Lung (tissue), 12 donors: ENCODE results near the gene PAFAH1B1. TPM values are rescaled to one million over a fixed set of nuclear protein-coding genes. Genes with fewer than 3 reads are reported as not detected.
"Not testable (repeated sequence)": the region's sequence is repeated elsewhere in the genome, so short reads cannot be mapped to it uniquely, and the experiment has no call there.

Experiments used
- ATAC-seq: fragments of 200-7000 bp; cut with Tn5 transposase; one replicate; pipeline ENCODE4 v1.9.1; 2020; ENCODE audit warnings: moderate number of reproducible peaks; ENCODE audit not compliant: insufficient read depth, low FRiP score
- DNase-seq, 3 donors: peaks; one replicate each; pipeline ENCODE4 v3.0.0-alpha.2; 2013 to 2017
- H3K27ac ChIP-seq, 2 donors: one replicate each; pipeline ENCODE4 v1.5.1; 2013; ENCODE audit warnings: mild to moderate bottlenecking in 2 of 2, moderate library complexity in 2 of 2, control low read depth in 1 of 2, inconsistent platforms in 1 of 2, low read depth in 1 of 2, low read length in 1 of 2
- H3K27me3 ChIP-seq, 3 donors: one replicate each; pipeline ENCODE4 v1.5.1; 2013; ENCODE audit warnings: low read length in 2 of 3; ENCODE audit not compliant: control insufficient read depth in 3 of 3, insufficient read depth in 3 of 3
- H3K36me3 ChIP-seq, 4 donors: one replicate each; pipeline ENCODE4 v1.5.1; 2013; ENCODE audit warnings: low read length in 4 of 4, mild to moderate bottlenecking in 1 of 4, moderate library complexity in 1 of 4; ENCODE audit not compliant: control insufficient read depth in 4 of 4, insufficient read depth in 4 of 4
- H3K4me1 ChIP-seq, 5 donors: one replicate each; pipeline ENCODE4 v1.5.1; 2013; ENCODE audit warnings: low read length in 5 of 5, mild to moderate bottlenecking in 2 of 5, moderate library complexity in 1 of 5; ENCODE audit not compliant: control insufficient read depth in 5 of 5, insufficient read depth in 5 of 5
- H3K4me3 ChIP-seq: one replicate; pipeline ENCODE4 v1.5.1; 2013; ENCODE audit warnings: mild to moderate bottlenecking, control low read depth, moderate library complexity
- H3K9ac ChIP-seq, 2 donors: one replicate each; pipeline ENCODE4 v1.5.1; 2013; ENCODE audit warnings: low read length in 2 of 2, control low read depth in 1 of 2; ENCODE audit not compliant: insufficient read depth in 1 of 2
- H3K9me3 ChIP-seq, 4 donors: one replicate each; pipeline ENCODE4 v1.5.1; 2013; ENCODE audit warnings: low read length in 3 of 4, mild to moderate bottlenecking in 1 of 4, moderate library complexity in 1 of 4; ENCODE audit not compliant: control insufficient read depth in 4 of 4, insufficient read depth in 3 of 4
- CTCF ChIP-seq: IDR thresholded peaks from 2 replicates; pipeline ENCODE4 v1.5.1; 2012; ENCODE audit warnings: mild to moderate bottlenecking; ENCODE audit errors: control extremely low read depth, extremely low read depth
- WGBS, 2 donors: extraction: QIAGEN DNeasy Blood & Tissue Kit; methylation state at CpG; one replicate each; pipeline ENCODE4 v1.1.7; 2013; 5-methylcytosine and 5-hydroxymethylcytosine counted together
- polyA plus RNA-seq, 2 donors: library from polyadenylated mRNA; stranded (reverse); fragments of 200-250 nt; gene quantifications; one replicate each; pipeline ENCODE4 v1.2.1, GENCODE V29; 2013
- total RNA-seq, 2 donors: library from RNA; depleted of rRNA in 1 of 2; stranded (reverse); fragments of >200 nt in 1 of 2; gene quantifications; one replicate each; pipeline ENCODE4 v1.2.1, GENCODE V29; 2014 to 2021
- donor health status: control.
- donor health status: control.
- donor health status: Bipolar disorder and iron deficiency.
- donor health status: healthy.
- donor health status: DM: yes; HTN: yes; CAD: no.

PAFAH1B1 gene
- total and polyA plus RNA-seq, 4 donors: 53.4 to 182 (median 85.5) TPM

- Histone ChIP-seq H3K36me3 (peaks cover 3 to 11% (median 5%) of the 10 kb centered on the region in 4 donors), H3K4me1 (no peaks in the 10 kb centered on the region), H3K27me3 (no peaks in the 10 kb centered on the region), H3K4me3 (no peak overlapping the region), H3K27ac (no peak overlapping the region), H3K9me3 (no peaks in the 10 kb centered on the region), H3K9ac (no peak overlapping the region)
- 73 to 89% methylated on average over 6 of the region's 6 CpGs for WGBS, 2 donors
- DNase-seq (no peak), ATAC-seq (no peak)
- TF ChIP-seq CTCF: no peak
These were observed 54.5 kb downstream of the PAFAH1B1 start for GRCh38 chr17:2647957-2648356.

GRCh38 chr17:2649191-2649590 lies 55.7 kb downstream of the PAFAH1B1 start:
- ATAC-seq: no peak
- WGBS, 2 donors: 98 to 99% methylated on average over 11 of the region's 11 CpGs
- no peak for DNase-seq
- Histone ChIP-seq H3K27ac (no peak overlapping the region), H3K9ac (no peak overlapping the region), H3K9me3 (no peaks in the 10 kb centered on the region), H3K4me1 (no peaks in the 10 kb centered on the region), H3K36me3 (peaks cover 1 to 4% (median 3%) of the 10 kb centered on the region in 4 donors), H3K4me3 (no peak overlapping the region), H3K27me3 (no peaks in the 10 kb centered on the region)
- no peak for TF ChIP-seq CTCF

GRCh38 chr17:2652911-2653310 lies 59.5 kb downstream of the PAFAH1B1 start:
- H3K27ac ChIP-seq, H3K9ac ChIP-seq, H3K27me3 ChIP-seq, H3K36me3 ChIP-seq, DNase-seq, ATAC-seq, H3K9me3 ChIP-seq, H3K4me1 ChIP-seq, H3K4me3 ChIP-seq: not testable (repeated sequence)
- 93 to 94% methylated on average over 3 of the region's 3 CpGs for WGBS, 2 donors

- Histone ChIP-seq H3K27ac (no peak overlapping the region), H3K9me3 (no peaks in the 10 kb centered on the region), H3K36me3 (peaks cover 0 to 6% (median 1%) of the 10 kb centered on the region in 4 donors), H3K9ac (no peak overlapping the region), H3K4me3 (no peak overlapping the region), H3K4me1 (peaks cover 0 to 14% (median 3%) of the 10 kb centered on the region in 5 donors), H3K27me3 (no peaks in the 10 kb centered on the region)
- 42 to 57% methylated on average over 7 of the region's 7 CpGs for WGBS, 2 donors
- no peak for TF ChIP-seq CTCF
- no peak for ATAC-seq
- DNase-seq: no peak
These were observed 62.1 kb downstream of the PAFAH1B1 start for GRCh38 chr17:2655546-2655945.
